Lung (tissue), 10 donors: Measurements from ENCODE around the gene ABCC6. TPM values are rescaled to one million over a fixed set of nuclear protein-coding genes. Genes with fewer than 3 reads are reported as not detected.
"Not testable (repeated sequence)": the region's sequence is repeated elsewhere in the genome, so short reads cannot be mapped to it uniquely, and the experiment has no call there.

Experiments used
- ATAC-seq: fragments of 200-7000 bp; cut with Tn5 transposase; one replicate; pipeline ENCODE4 v1.9.1; 2020; ENCODE audit warnings: moderate number of reproducible peaks; ENCODE audit not compliant: insufficient read depth, low FRiP score
- DNase-seq, 3 donors: peaks; one replicate each; pipeline ENCODE4 v3.0.0-alpha.2; 2013 to 2017
- H3K27ac ChIP-seq, 2 donors: one replicate each; pipeline ENCODE4 v1.5.1; 2013; ENCODE audit warnings: mild to moderate bottlenecking in 2 of 2, moderate library complexity in 2 of 2, control low read depth in 1 of 2, inconsistent platforms in 1 of 2, low read depth in 1 of 2, low read length in 1 of 2
- H3K27me3 ChIP-seq, 3 donors: one replicate each; pipeline ENCODE4 v1.5.1; 2013; ENCODE audit warnings: low read length in 2 of 3; ENCODE audit not compliant: control insufficient read depth in 3 of 3, insufficient read depth in 3 of 3
- H3K36me3 ChIP-seq, 4 donors: one replicate each; pipeline ENCODE4 v1.5.1; 2013; ENCODE audit warnings: low read length in 4 of 4, mild to moderate bottlenecking in 1 of 4, moderate library complexity in 1 of 4; ENCODE audit not compliant: control insufficient read depth in 4 of 4, insufficient read depth in 4 of 4
- H3K4me1 ChIP-seq, 5 donors: one replicate each; pipeline ENCODE4 v1.5.1; 2013; ENCODE audit warnings: low read length in 5 of 5, mild to moderate bottlenecking in 2 of 5, moderate library complexity in 1 of 5; ENCODE audit not compliant: control insufficient read depth in 5 of 5, insufficient read depth in 5 of 5
- H3K4me3 ChIP-seq: one replicate; pipeline ENCODE4 v1.5.1; 2013; ENCODE audit warnings: mild to moderate bottlenecking, control low read depth, moderate library complexity
- H3K9ac ChIP-seq, 2 donors: one replicate each; pipeline ENCODE4 v1.5.1; 2013; ENCODE audit warnings: low read length in 2 of 2, control low read depth in 1 of 2; ENCODE audit not compliant: insufficient read depth in 1 of 2
- H3K9me3 ChIP-seq, 4 donors: one replicate each; pipeline ENCODE4 v1.5.1; 2013; ENCODE audit warnings: low read length in 3 of 4, mild to moderate bottlenecking in 1 of 4, moderate library complexity in 1 of 4; ENCODE audit not compliant: control insufficient read depth in 4 of 4, insufficient read depth in 3 of 4
- WGBS, 2 donors: extraction: QIAGEN DNeasy Blood & Tissue Kit; methylation state at CpG; one replicate each; pipeline ENCODE4 v1.1.7; 2013; 5-methylcytosine and 5-hydroxymethylcytosine counted together
- polyA plus RNA-seq, 2 donors: library from polyadenylated mRNA; stranded (reverse); fragments of 200-250 nt; gene quantifications; one replicate each; pipeline ENCODE4 v1.2.1, GENCODE V29; 2013
- total RNA-seq, 2 donors: library from RNA; depleted of rRNA in 1 of 2; stranded (reverse); fragments of >200 nt in 1 of 2; gene quantifications; one replicate each; pipeline ENCODE4 v1.2.1, GENCODE V29; 2014 to 2021
- donor health status: Bipolar disorder and iron deficiency.
- donor health status: healthy.
- donor health status: DM: yes; HTN: yes; CAD: no.

The ABCC6 gene
- total and polyA plus RNA-seq, 4 donors = 10.0 to 37.0 (median 23.9) TPM

- H3K9ac ChIP-seq, H3K36me3 ChIP-seq, H3K27me3 ChIP-seq, H3K27ac ChIP-seq, DNase-seq, H3K4me1 ChIP-seq, H3K9me3 ChIP-seq, ATAC-seq, H3K4me3 ChIP-seq: not testable (repeated sequence)
- 65 to 72% methylated on average over 11 to 14 of the region's 15 CpGs for WGBS, 2 donors
These were observed 39.8 kb upstream of the ABCC6 start for GRCh38 chr16:16262954-16263555.

GRCh38 chr16:16259971-16260370 is 36.7 kb upstream of the ABCC6 start:
- H3K4me1 ChIP-seq, H3K27me3 ChIP-seq, H3K36me3 ChIP-seq, H3K27ac ChIP-seq, H3K4me3 ChIP-seq, DNase-seq, H3K9ac ChIP-seq, H3K9me3 ChIP-seq, ATAC-seq: not testable (repeated sequence)
- WGBS, 2 donors = no CpG with 5 or more reads among the region's 4 CpGs

GRCh38 chr16:16258822-16259221 is 35.5 kb upstream of the ABCC6 start:
- H3K4me3 ChIP-seq, H3K4me1 ChIP-seq, H3K27me3 ChIP-seq, H3K9ac ChIP-seq, ATAC-seq, H3K27ac ChIP-seq, H3K9me3 ChIP-seq, H3K36me3 ChIP-seq: not testable (repeated sequence)
- 78 to 91% methylated on average over 6 to 7 of the region's 7 CpGs for WGBS, 2 donors
- peak in 2 of 3 donors; percentile 3 to 12 for DNase-seq

GRCh38 chr16:16257301-16257923 is 34.1 kb upstream of the ABCC6 start:
- H3K36me3 ChIP-seq, ATAC-seq, H3K4me1 ChIP-seq, H3K9me3 ChIP-seq, DNase-seq, H3K27ac ChIP-seq, H3K27me3 ChIP-seq, H3K4me3 ChIP-seq, H3K9ac ChIP-seq: not testable (repeated sequence)
- WGBS, 2 donors = 40 to 83% methylated on average over 1 to 2 of the region's 2 CpGs

GRCh38 chr16:16252377-16252776 is 29.1 kb upstream of the ABCC6 start:
- H3K36me3 ChIP-seq, ATAC-seq, DNase-seq, H3K27me3 ChIP-seq, H3K27ac ChIP-seq, H3K9ac ChIP-seq, H3K9me3 ChIP-seq, H3K4me3 ChIP-seq, H3K4me1 ChIP-seq: not testable (repeated sequence)
- no CpG with 5 or more reads among the region's 5 CpGs for WGBS, 2 donors

GRCh38 chr16:16249621-16250330 is 26.5 kb upstream of the ABCC6 start:
- not testable (repeated sequence) for H3K27me3 ChIP-seq, H3K27ac ChIP-seq, H3K9me3 ChIP-seq, H3K36me3 ChIP-seq, H3K4me1 ChIP-seq, H3K4me3 ChIP-seq, H3K9ac ChIP-seq, ATAC-seq, DNase-seq
- WGBS, 2 donors = 53% methylated on average over 3 of the region's 7 CpGs

GRCh38 chr16:16247439-16247838 is 24.1 kb upstream of the ABCC6 start:
- H3K27me3 ChIP-seq, H3K9ac ChIP-seq, H3K36me3 ChIP-seq, ATAC-seq, H3K27ac ChIP-seq, H3K4me1 ChIP-seq, H3K9me3 ChIP-seq, H3K4me3 ChIP-seq, DNase-seq: not testable (repeated sequence)
- WGBS, 2 donors = no CpG with 5 or more reads among the region's 3 CpGs

- not testable (repeated sequence) for H3K27ac ChIP-seq, H3K36me3 ChIP-seq, H3K9me3 ChIP-seq, H3K4me3 ChIP-seq, H3K9ac ChIP-seq, DNase-seq, H3K27me3 ChIP-seq, ATAC-seq, H3K4me1 ChIP-seq
- 73 to 92% methylated on average over 4 to 5 of the region's 8 CpGs for WGBS, 2 donors
These were observed 23.4 kb upstream of the ABCC6 start for GRCh38 chr16:16246578-16247262.
